ENCODE measurements around the gene GCK. TPM values are rescaled to one million over a fixed set of nuclear protein-coding genes. Genes with fewer than 3 reads are reported as not detected.
"Not testable (repeated sequence)": the region's sequence is repeated elsewhere in the genome, so short reads cannot be mapped to it uniquely, and the experiment has no call there.

Gene GCK
- polyA plus RNA-seq, 1 donor = 7.1 TPM

- DNase-seq = peak; percentile 92
Observed at GRCh38 chr7:44200699-44201461, 11.6 kb upstream of the GCK start, which contains the start of gene YKT6. YKT6 (plus strand) TSS chr7:44200978; CDS start chr7:44201136, 158 bp downstream.

GRCh38 chr7:44200163-44200562 lies 10.9 kb upstream of the GCK start:
- not testable (repeated sequence) for DNase-seq

- DNase-seq = no peak
Observed at GRCh38 chr7:44197474-44197873, 8.2 kb upstream of the GCK start.

- DNase-seq = no peak
Observed at GRCh38 chr7:44196450-44196872, 7.2 kb upstream of the GCK start.

GRCh38 chr7:44195889-44196288 lies 6.7 kb upstream of the GCK start:
- DNase-seq = no peak

- DNase-seq = no peak
Observed at GRCh38 chr7:44194562-44195145, 5.4 kb upstream of the GCK start.

GRCh38 chr7:44194069-44194468 lies 4.8 kb upstream of the GCK start:
- no peak for DNase-seq

GRCh38 chr7:44193011-44193802 lies 4.0 kb upstream of the GCK start:
- DNase-seq = no peak

- DNase-seq = no peak
Observed at GRCh38 chr7:44191171-44191570, 1.9 kb upstream of the GCK start.

GRCh38 chr7:44189993-44190872 lies 994 bp upstream of the GCK start:
- DNase-seq = no peak

- no peak for DNase-seq
Observed at GRCh38 chr7:44188480-44189225, 586 bp downstream of the GCK start.

- no peak for DNase-seq
Observed at GRCh38 chr7:44187636-44188416, 1.4 kb downstream of the GCK start.

GRCh38 chr7:44186736-44187135 lies 2.5 kb downstream of the GCK start:
- no peak for DNase-seq

GRCh38 chr7:44185729-44186128 lies 3.5 kb downstream of the GCK start:
- DNase-seq = no peak

GRCh38 chr7:44184873-44185446 lies 4.3 kb downstream of the GCK start:
- no peak for DNase-seq

- no peak for DNase-seq
Observed at GRCh38 chr7:44184206-44184872, 4.9 kb downstream of the GCK start.

GRCh38 chr7:44183386-44183785 lies 5.9 kb downstream of the GCK start:
- no peak for DNase-seq

GRCh38 chr7:44182827-44183226 lies 6.4 kb downstream of the GCK start:
- no peak for DNase-seq

- no peak for DNase-seq
Observed at GRCh38 chr7:44180631-44181030, 8.6 kb downstream of the GCK start.

All from hindlimb muscle (tissue), 1 donor.